Subcutaneous preadipocyte (primary cell): ENCODE results near the gene CBLB. TPM values are rescaled to one million over a fixed set of nuclear protein-coding genes. Genes with fewer than 3 reads are reported as not detected.

Source experiments
- total RNA-seq: library from RNA; depleted of rRNA; stranded (reverse); fragments of >200 nt; gene quantifications from 2 replicates; pipeline ENCODE4 v1.2.3, GENCODE V29; 2012

Gene CBLB
- total RNA-seq: 28.9 and 45.2 TPM in 2 replicates

GRCh38 chr3:105868742-105869530, at the start of gene CBLB:
TSS of gene CBLB (minus strand) at chr3:105869012. CDS start at chr3:105867577, 1,435 bp downstream.

